ENCODE measurements around the gene ANKRD10.
A peak's percentile ranks its signal among the peaks of the same experiment; 100 is the strongest.

Gene ANKRD10

GRCh38 chr13:110916301-110917142 is 1.7 kb upstream of the ANKRD10 start:
- TF ChIP-seq ZFX (IDR thresholded peaks at IDR 0.05), result no peak
- TF ChIP-seq CTCF (conservative IDR thresholded peaks at IDR 0.05), result no peak
- H3K27ac ChIP-seq, result no peak overlapping the region

- peak overlapping the region; percentile 98 for H3K27ac ChIP-seq
- TF ChIP-seq CTCF (conservative IDR thresholded peaks at IDR 0.05) (no peak), ZFX (IDR thresholded peaks at IDR 0.05) (no peak)
These were observed 971 bp upstream of the ANKRD10 start for GRCh38 chr13:110915874-110916206.

GRCh38 chr13:110914331-110915056 is 375 bp downstream of the ANKRD10 start:
- peak; percentile 94 for TF ChIP-seq ZFX (IDR thresholded peaks at IDR 0.05)
- no peak for TF ChIP-seq CTCF (conservative IDR thresholded peaks at IDR 0.05)
- H3K27ac ChIP-seq, result peak overlapping the region; percentile 98

GRCh38 chr13:110914081-110914330 is 863 bp downstream of the ANKRD10 start:
- no peak for TF ChIP-seq ZFX (IDR thresholded peaks at IDR 0.05)
- no peak for TF ChIP-seq CTCF (conservative IDR thresholded peaks at IDR 0.05)
- peak overlapping the region; percentile 98 for H3K27ac ChIP-seq

- no peak for TF ChIP-seq CTCF (conservative IDR thresholded peaks at IDR 0.05)
- TF ChIP-seq ZFX (IDR thresholded peaks at IDR 0.05), result no peak
- H3K27ac ChIP-seq, result peak overlapping the region; percentile 98
These were observed 1.4 kb downstream of the ANKRD10 start for GRCh38 chr13:110913322-110914080.

GRCh38 chr13:110912651-110913051 is 2.2 kb downstream of the ANKRD10 start:
- no peak for TF ChIP-seq ZFX (IDR thresholded peaks at IDR 0.05)
- no peak for TF ChIP-seq CTCF (conservative IDR thresholded peaks at IDR 0.05)
- no peak overlapping the region for H3K27ac ChIP-seq

GRCh38 chr13:110911880-110912279 is 3.0 kb downstream of the ANKRD10 start:
- no peak for TF ChIP-seq CTCF (conservative IDR thresholded peaks at IDR 0.05)
- no peak for TF ChIP-seq ZFX (IDR thresholded peaks at IDR 0.05)
- no peak overlapping the region for H3K27ac ChIP-seq
